GM23248 (cell line): Measurements from ENCODE around the gene WDR38.

Experiments
- EZH2 ChIP-seq: fragments of 200-600 bp; sonication (generic); IDR thresholded peaks from 2 replicates; pipeline ENCODE4 v1.6.1; 2018; ENCODE audit warnings: antibody characterized with exemption, mild to moderate bottlenecking; ENCODE audit not compliant: insufficient read depth, poor library complexity, severe bottlenecking
- EZH2phosphoT487 ChIP-seq: fragments of 200-600 bp; sonication (generic); IDR thresholded peaks from 2 replicates; pipeline ENCODE4 v1.6.1; 2018; ENCODE audit warnings: antibody characterized with exemption, moderate library complexity, mild to moderate bottlenecking, low read depth; ENCODE audit not compliant: insufficient read depth

DNA sequence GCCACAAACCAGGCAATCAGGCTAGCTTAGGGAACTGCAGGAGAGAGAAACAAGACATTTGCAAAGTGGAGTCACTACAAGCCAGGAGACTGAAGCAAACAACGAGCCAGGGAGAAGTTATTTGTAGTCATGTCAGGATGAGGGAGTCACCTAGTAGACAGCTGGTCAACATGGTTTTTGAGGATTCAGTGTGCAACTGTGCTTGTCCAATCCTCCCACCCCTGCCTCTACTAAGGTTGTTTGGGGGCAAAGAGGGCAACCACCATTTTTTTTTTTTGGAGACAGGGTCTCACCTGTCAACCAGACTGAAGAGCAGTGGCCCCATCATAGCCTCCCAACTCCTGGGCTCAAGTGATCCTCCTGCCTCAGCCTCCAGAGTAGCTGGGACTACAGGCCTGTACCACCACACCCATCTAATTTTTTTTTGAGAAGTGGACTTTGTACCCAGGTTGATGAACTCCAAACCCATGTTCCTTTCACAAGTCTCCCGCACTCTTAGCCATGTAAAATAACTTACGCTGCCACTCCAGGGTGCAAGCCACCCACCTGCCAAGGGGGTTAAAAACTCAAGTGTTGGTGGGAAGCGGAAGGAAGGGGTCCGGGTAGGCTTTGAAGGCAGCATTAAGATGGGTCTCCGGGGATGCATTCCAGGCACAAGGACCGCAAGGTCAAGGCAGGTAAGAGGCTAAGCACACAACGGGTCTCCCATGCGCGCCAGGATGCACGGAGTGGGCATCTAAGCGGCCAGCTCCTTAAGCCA is 7.5 kb downstream of the WDR38 start:
- no peak for TF ChIP-seq EZH2
- TF ChIP-seq EZH2phosphoT487: no peak
